Ovary (tissue), 3 donors: ENCODE measurements around the gene LPAR1.

Experiments
- POLR2A ChIP-seq: fragments of 450-650 bp; IDR thresholded peaks from one replicate; pipeline ENCODE4 v1.6.1; 2017; ENCODE audit warnings: antibody characterized with exemption, mild to moderate bottlenecking, moderate library complexity
- TF ChIP-seq, protein P1 (sequence below), 3 donors: fragments of 450-650 bp in 2 of 3; fragments of 200-600 bp in 1 of 3; IDR thresholded peaks; one replicate each; pipeline versions ENCODE4 v1.5.1 to v1.8.0; 2016 to 2022; ENCODE audit warnings: antibody characterized with exemption in 3 of 3, mild to moderate bottlenecking in 1 of 3
- donor health status: DM: no; HTN: no; CAD: no.

DNA sequence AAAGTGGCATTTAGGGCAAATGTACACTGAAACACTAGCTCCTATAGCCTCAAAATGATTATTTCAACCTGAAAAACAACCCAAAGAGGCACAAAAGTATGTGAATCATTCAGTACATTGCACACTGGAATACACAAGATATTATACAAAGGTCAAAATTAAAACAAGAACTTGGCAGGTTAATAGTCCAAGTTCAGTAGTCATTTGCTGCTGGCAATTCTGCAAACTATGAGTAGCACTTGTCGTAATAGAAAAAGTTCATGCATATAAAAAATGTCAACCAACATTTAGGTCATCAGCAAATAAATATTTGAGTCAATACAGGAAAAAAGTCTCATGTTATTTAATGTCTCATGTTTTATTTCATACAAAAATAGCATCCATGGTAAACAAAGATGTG, 98.7 kb downstream of the LPAR1 start:
- TF ChIP-seq, protein P1, sequence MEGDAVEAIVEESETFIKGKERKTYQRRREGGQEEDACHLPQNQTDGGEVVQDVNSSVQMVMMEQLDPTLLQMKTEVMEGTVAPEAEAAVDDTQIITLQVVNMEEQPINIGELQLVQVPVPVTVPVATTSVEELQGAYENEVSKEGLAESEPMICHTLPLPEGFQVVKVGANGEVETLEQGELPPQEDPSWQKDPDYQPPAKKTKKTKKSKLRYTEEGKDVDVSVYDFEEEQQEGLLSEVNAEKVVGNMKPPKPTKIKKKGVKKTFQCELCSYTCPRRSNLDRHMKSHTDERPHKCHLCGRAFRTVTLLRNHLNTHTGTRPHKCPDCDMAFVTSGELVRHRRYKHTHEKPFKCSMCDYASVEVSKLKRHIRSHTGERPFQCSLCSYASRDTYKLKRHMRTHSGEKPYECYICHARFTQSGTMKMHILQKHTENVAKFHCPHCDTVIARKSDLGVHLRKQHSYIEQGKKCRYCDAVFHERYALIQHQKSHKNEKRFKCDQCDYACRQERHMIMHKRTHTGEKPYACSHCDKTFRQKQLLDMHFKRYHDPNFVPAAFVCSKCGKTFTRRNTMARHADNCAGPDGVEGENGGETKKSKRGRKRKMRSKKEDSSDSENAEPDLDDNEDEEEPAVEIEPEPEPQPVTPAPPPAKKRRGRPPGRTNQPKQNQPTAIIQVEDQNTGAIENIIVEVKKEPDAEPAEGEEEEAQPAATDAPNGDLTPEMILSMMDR (IDR thresholded peaks at IDR 0.05): no peak
- TF ChIP-seq POLR2A: no peak
